PFSK-1 (cell line): ENCODE measurements around the gene HOXD12.

Experiments
- FOXP2 ChIP-seq: optimal IDR thresholded peaks from 2 replicates; pipeline ENCODE3; 2011; ENCODE audit warnings: borderline replicate concordance, control low read depth, inconsistent platforms; ENCODE audit not compliant: insufficient read depth; ENCODE audit errors: extremely low read length, extremely low read depth
- POLR2AphosphoS5 ChIP-seq: IDR thresholded peaks from 2 replicates; pipeline ENCODE4 v1.6.1; 2012; ENCODE audit warnings: low read depth, mild to moderate bottlenecking, control low read depth, low read length, moderate library complexity
- REST ChIP-seq, 2 experiments: IDR thresholded peaks; 2 replicates each; pipeline versions ENCODE4 v1.6.1 to v1.8.0; 2011 to 2012; ENCODE audit warnings: low read depth in 2 of 2, low read length in 2 of 2, control low read depth in 1 of 2, inconsistent platforms in 1 of 2, mild to moderate bottlenecking in 1 of 2, moderate library complexity in 1 of 2; ENCODE audit not compliant: insufficient read depth in 1 of 2
- SIN3A ChIP-seq: IDR thresholded peaks from 2 replicates; pipeline ENCODE4 v1.6.1; 2012; ENCODE audit warnings: mild to moderate bottlenecking, low read length, moderate library complexity, borderline replicate concordance; ENCODE audit not compliant: insufficient read depth
- TAF1 ChIP-seq: IDR thresholded peaks from 2 replicates; pipeline ENCODE4 v1.6.1; 2012; ENCODE audit warnings: low read length, control low read depth, borderline replicate concordance; ENCODE audit not compliant: insufficient read depth

The HOXD12 gene

GRCh38 chr2:176081837-176082524 is 17.6 kb upstream of the HOXD12 start:
- TF ChIP-seq REST (IDR thresholded peaks at IDR 0.05; ENCODE audit: insufficient read depth in 1 of 2, low read depth in 2 of 2, low read length in 2 of 2) (no peak), TAF1 (no peak), POLR2AphosphoS5 (no peak), FOXP2 (no peak)

GRCh38 chr2:176082525-176082823 is 17.1 kb upstream of the HOXD12 start:
- TF ChIP-seq SIN3A, result no peak
- no peak for TF ChIP-seq FOXP2
- no peak for TF ChIP-seq POLR2AphosphoS5
- no peak for TF ChIP-seq TAF1
- no peak for TF ChIP-seq REST (IDR thresholded peaks at IDR 0.05; ENCODE audit: insufficient read depth in 1 of 2, low read depth in 2 of 2, low read length in 2 of 2)

GRCh38 chr2:176082824-176083751 is 16.5 kb upstream of the HOXD12 start:
- TF ChIP-seq POLR2AphosphoS5 (no peak), TAF1 (no peak), REST (IDR thresholded peaks at IDR 0.05; ENCODE audit: insufficient read depth in 1 of 2, low read depth in 2 of 2, low read length in 2 of 2) (no peak), SIN3A (no peak), FOXP2 (no peak)

DNA sequence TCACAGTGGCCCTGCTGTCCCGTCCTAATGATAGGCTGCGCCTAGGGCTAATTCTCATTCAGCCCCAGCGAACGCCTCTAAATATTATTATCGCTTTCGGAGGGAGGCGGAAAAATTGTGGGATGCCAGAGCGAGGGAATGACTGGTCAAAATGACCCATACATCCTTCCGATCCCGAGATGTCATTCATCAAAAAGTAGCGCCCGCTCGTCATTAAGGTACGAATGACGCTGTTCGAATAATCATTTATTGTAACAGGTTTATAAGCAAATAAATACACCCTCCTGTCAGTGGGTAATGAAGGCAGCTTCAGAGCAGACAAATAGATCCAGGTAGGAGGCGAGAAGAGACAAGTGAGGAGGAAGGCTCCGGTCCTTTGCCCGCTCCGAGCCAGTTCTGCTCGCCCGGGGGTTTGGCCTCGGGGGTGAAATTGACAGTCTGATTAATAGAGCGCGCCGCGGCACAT is 15.8 kb upstream of the HOXD12 start, which contains the start of gene EVX2:
Gene EVX2 (minus strand): TSS at position 167 of the 466 bp plus-strand sequence. CDS start 186 bp downstream, outside the sequence.
- TF ChIP-seq SIN3A (no peak), REST (IDR thresholded peaks at IDR 0.05; ENCODE audit: insufficient read depth in 1 of 2, low read depth in 2 of 2, low read length in 2 of 2) (no peak), TAF1 (no peak), POLR2AphosphoS5 (no peak), FOXP2 (no peak)
